ENCODE data around the gene PPL. TPM values are rescaled to one million over a fixed set of nuclear protein-coding genes. Genes with fewer than 3 reads are reported as not detected.

The PPL gene
- total RNA-seq, 1 experiment from 2014 or later, result 28.5 TPM

DNA sequence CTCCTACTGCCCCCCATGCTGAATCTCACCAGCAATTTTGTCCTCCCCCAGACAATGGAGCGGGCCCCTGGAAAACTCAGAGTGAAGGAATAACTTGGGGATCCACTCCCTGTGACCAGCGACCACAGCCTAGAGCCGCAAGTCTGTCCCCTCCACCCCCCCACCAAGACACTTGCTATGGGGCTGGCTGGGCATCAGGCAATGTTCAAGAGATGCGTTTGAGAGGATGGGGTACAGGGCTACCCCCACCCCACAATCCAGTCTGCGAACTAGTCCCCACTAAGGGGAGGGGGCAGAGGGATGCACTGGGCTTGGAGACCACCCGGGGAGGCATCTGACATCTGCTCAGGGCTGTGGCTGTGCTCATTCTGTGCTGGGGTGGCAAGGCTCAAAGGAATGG, 2.4 kb downstream of the PPL start:
- CTCF ChIA-PET, result interaction anchor here (1.5 to 2.1 kb wide), 3 partner anchors 16 to 284 kb away, joined by 4 to 6 read pairs (median 4); no protein-coding TSS in a partner anchor
- no peaks in the 10 kb centered on the region for H3K36me3 Mint-ChIP-seq
- H3K27ac Mint-ChIP-seq, result no peak overlapping the region
- peak overlapping the region; percentile 47 for H3K4me3 Mint-ChIP-seq
- POLR2A ChIA-PET, result no interaction called here
- H3K27me3 Mint-ChIP-seq (ENCODE audit: low read depth), result peaks cover 6% of the 10 kb centered on the region
- H3K4me1 Mint-ChIP-seq, result peaks cover 7% of the 10 kb centered on the region
- DNase-seq (ENCODE audit: low spot score) (no peak), ATAC-seq (no peak)
- no peaks in the 10 kb centered on the region for H3K9me3 Mint-ChIP-seq
- TF ChIP-seq NFYB (CRISPR knock-in tag; conservative IDR thresholded peaks at IDR 0.05; ENCODE audit: low read depth) (no peak), JAZF1 (CRISPR knock-in tag; IDR thresholded peaks at IDR 0.05) (no peak), MAX (CRISPR knock-in tag; IDR thresholded peaks at IDR 0.05) (no peak), EMX1 (CRISPR knock-in tag; IDR thresholded peaks at IDR 0.05) (no peak), USF2 (CRISPR knock-in tag; IDR thresholded peaks at IDR 0.05) (no peak), PRDM15 (CRISPR knock-in tag; IDR thresholded peaks at IDR 0.05) (no peak), RELA (CRISPR knock-in tag; IDR thresholded peaks at IDR 0.05; ENCODE audit: borderline replicate concordance) (no peak), CREB1 (CRISPR knock-in tag; IDR thresholded peaks at IDR 0.05) (no peak), JUN (CRISPR knock-in tag; IDR thresholded peaks at IDR 0.05) (no peak), RORB (CRISPR knock-in tag; IDR thresholded peaks at IDR 0.05) (no peak), FOXK1 (CRISPR knock-in tag; IDR thresholded peaks at IDR 0.05) (no peak), ZNF263 (CRISPR knock-in tag; IDR thresholded peaks at IDR 0.05; ENCODE audit: low read depth) (no peak), FOXP1 (CRISPR knock-in tag; IDR thresholded peaks at IDR 0.05; ENCODE audit: borderline replicate concordance) (no peak), ZNF532 (CRISPR knock-in tag; IDR thresholded peaks at IDR 0.05; ENCODE audit: borderline replicate concordance) (no peak), ZNF219 (CRISPR knock-in tag; IDR thresholded peaks at IDR 0.05; ENCODE audit: borderline replicate concordance) (no peak)
- TF ChIP-seq, protein P1, sequence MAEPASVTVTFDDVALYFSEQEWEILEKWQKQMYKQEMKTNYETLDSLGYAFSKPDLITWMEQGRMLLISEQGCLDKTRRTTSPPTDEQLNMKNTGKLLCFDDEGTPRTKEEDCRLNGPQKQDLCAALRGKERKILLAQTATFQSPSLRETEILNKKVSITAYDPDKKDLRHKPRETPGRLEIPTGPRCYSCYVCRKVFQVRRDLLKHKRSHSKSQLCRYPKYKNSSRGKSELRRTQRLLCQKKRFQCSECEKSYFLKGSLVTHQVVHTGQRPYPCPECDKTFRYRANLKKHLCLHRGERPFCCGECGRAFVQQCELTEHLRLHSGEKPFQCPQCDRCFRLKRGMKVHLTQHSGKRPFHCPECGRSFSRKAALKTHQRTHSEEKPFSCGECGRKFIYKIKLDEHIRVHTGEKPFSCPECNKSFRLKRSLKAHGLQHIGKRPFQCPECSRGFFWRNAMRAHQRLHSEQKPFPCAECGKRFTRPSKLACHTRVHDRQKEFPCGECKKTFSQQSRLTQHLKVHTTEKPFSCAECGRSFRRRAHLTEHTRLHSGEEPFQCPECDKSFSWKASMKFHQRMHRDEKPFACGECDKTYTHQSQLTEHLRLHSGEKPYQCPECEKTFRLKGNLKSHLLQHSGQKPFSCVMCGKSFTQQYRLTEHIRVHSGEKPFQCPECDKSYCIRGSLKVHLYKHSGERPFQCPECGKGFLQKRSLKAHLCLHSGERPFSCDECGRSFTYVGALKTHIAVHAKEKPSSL (CRISPR knock-in tag; conservative IDR thresholded peaks at IDR 0.05), result no peak
- TF ChIP-seq, protein P2, sequence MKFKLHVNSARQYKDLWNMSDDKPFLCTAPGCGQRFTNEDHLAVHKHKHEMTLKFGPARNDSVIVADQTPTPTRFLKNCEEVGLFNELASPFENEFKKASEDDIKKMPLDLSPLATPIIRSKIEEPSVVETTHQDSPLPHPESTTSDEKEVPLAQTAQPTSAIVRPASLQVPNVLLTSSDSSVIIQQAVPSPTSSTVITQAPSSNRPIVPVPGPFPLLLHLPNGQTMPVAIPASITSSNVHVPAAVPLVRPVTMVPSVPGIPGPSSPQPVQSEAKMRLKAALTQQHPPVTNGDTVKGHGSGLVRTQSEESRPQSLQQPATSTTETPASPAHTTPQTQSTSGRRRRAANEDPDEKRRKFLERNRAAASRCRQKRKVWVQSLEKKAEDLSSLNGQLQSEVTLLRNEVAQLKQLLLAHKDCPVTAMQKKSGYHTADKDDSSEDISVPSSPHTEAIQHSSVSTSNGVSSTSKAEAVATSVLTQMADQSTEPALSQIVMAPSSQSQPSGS (CRISPR knock-in tag; IDR thresholded peaks at IDR 0.05; ENCODE audit: borderline replicate concordance, low read depth), result no peak
- TF ChIP-seq, protein P3, sequence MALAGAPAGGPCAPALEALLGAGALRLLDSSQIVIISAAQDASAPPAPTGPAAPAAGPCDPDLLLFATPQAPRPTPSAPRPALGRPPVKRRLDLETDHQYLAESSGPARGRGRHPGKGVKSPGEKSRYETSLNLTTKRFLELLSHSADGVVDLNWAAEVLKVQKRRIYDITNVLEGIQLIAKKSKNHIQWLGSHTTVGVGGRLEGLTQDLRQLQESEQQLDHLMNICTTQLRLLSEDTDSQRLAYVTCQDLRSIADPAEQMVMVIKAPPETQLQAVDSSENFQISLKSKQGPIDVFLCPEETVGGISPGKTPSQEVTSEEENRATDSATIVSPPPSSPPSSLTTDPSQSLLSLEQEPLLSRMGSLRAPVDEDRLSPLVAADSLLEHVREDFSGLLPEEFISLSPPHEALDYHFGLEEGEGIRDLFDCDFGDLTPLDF (CRISPR knock-in tag; IDR thresholded peaks at IDR 0.05), result no peak
